Neural progenitor cell (in vitro differentiated cells): ENCODE results near the gene ATXN7L1. TPM values are rescaled to one million over a fixed set of nuclear protein-coding genes. Genes with fewer than 3 reads are reported as not detected.

ENCODE experiments used
- DNase-seq: peaks from one replicate; pipeline ENCODE4 v3.0.0-alpha.2; 2016; ENCODE audit warnings: low spot score
- H2AFZ ChIP-seq: fragments of 200-600 bp; sonication (generic); replicated peaks from 2 replicates; pipeline ENCODE4 v1.6.1; 2016; ENCODE audit warnings: antibody characterized with exemption
- H3F3A ChIP-seq: fragments of 200-600 bp; sonication (generic); 2 replicates; pipeline ENCODE4 v1.6.1; 2016; ENCODE audit warnings: antibody characterized with exemption, low read depth
- H3K27ac ChIP-seq: fragments of 200-600 bp; sonication (generic); 2 replicates; pipeline ENCODE4 v1.5.1; 2016; ENCODE audit warnings: mild to moderate bottlenecking
- H3K27me3 ChIP-seq: fragments of 200-600 bp; sonication (generic); 2 replicates; pipeline ENCODE4 v1.6.1; 2016; ENCODE audit warnings: mild to moderate bottlenecking, moderate library complexity
- H3K36me3 ChIP-seq: fragments of 200-600 bp; sonication (generic); 2 replicates; pipeline ENCODE4 v1.5.1; 2016
- H3K4me1 ChIP-seq: fragments of 200-600 bp; sonication (generic); 2 replicates; pipeline ENCODE4 v1.6.1; 2016; ENCODE audit warnings: mixed run types
- H3K4me2 ChIP-seq: fragments of 200-600 bp; sonication (generic); 2 replicates; pipeline ENCODE4 v1.6.1; 2016
- H3K4me3 ChIP-seq: fragments of 200-600 bp; sonication (generic); 2 replicates; pipeline ENCODE4 v1.5.1; 2016
- H3K79me2 ChIP-seq: fragments of 200-600 bp; sonication (generic); 2 replicates; pipeline ENCODE4 v1.6.1; 2016; ENCODE audit warnings: low read depth
- H3K9ac ChIP-seq: fragments of 200-600 bp; sonication (generic); 2 replicates; pipeline ENCODE4 v1.6.1; 2016
- H3K9me3 ChIP-seq: fragments of 200-600 bp; sonication (generic); 2 replicates; pipeline ENCODE4 v1.5.1; 2016; ENCODE audit warnings: low read depth
- H4K20me1 ChIP-seq: fragments of 200-600 bp; sonication (generic); 2 replicates; pipeline ENCODE4 v1.6.1; 2016; ENCODE audit warnings: low read depth
- H3K27ac Mint-ChIP-seq: 3 replicates; pipeline ENCODE4 v1.8.0; 2021; ENCODE audit warnings: mixed read lengths
- H3K27me3 Mint-ChIP-seq: 2 replicates; pipeline ENCODE4 v1.8.0; 2022; ENCODE audit warnings: low read depth, mild to moderate bottlenecking, inconsistent platforms, moderate library complexity, mixed read lengths; ENCODE audit not compliant: insufficient read depth
- H3K36me3 Mint-ChIP-seq: 3 replicates; pipeline ENCODE4 v1.8.0; 2021; ENCODE audit warnings: mixed read lengths
- H3K4me1 Mint-ChIP-seq: 3 replicates; pipeline ENCODE4 v1.8.0; 2021; ENCODE audit warnings: mixed read lengths
- H3K4me3 Mint-ChIP-seq: 3 replicates; pipeline ENCODE4 v1.8.0; 2021; ENCODE audit warnings: mild to moderate bottlenecking, moderate library complexity, mixed read lengths
- H3K9me3 Mint-ChIP-seq: 3 replicates; pipeline ENCODE4 v1.8.0; 2020; ENCODE audit warnings: mixed read lengths
- EZH2 ChIP-seq: fragments of 200-600 bp; sonication (generic); IDR thresholded peaks from 2 replicates; pipeline ENCODE4 v1.6.1; 2017; ENCODE audit warnings: antibody characterized with exemption, mild to moderate bottlenecking, moderate library complexity
- EZH2phosphoT487 ChIP-seq: fragments of 200-600 bp; sonication (generic); IDR thresholded peaks from 2 replicates; pipeline ENCODE4 v1.6.1; 2017; ENCODE audit warnings: antibody characterized with exemption
- total RNA-seq: library from RNA; depleted of rRNA; stranded (reverse); fragments of >200 nt; gene quantifications from 2 replicates; pipeline ENCODE4 v1.2.3, GENCODE V29; 2015; ENCODE audit warnings: low replicate concordance
- TF ChIP-seq, protein P1 (sequence below): fragments of 200-600 bp; sonication (generic); IDR thresholded peaks from 2 replicates; pipeline ENCODE4 v1.5.1; 2017; ENCODE audit warnings: antibody characterized with exemption, mild to moderate bottlenecking

ATXN7L1 gene
- total RNA-seq, 1 donor from 2014 or later: 5.9 TPM

- Histone ChIP-seq H3K4me2 (no peak overlapping the region), H3K4me3 (no peak overlapping the region), H3K9ac (no peak overlapping the region), H3K9me3 (no peaks in the 10 kb centered on the region), H3F3A (peaks cover 7% of the 10 kb centered on the region), H4K20me1 (no peaks in the 10 kb centered on the region), H3K27me3 (no peaks in the 10 kb centered on the region), H3K4me1 (peaks cover 12% of the 10 kb centered on the region), H3K36me3 (no peaks in the 10 kb centered on the region), H2AFZ (no peak overlapping the region), H3K27ac (no peak overlapping the region), H3K79me2 (no peaks in the 10 kb centered on the region)
- peaks cover 15% of the 10 kb centered on the region for H3K36me3 Mint-ChIP-seq
- H3K27me3 Mint-ChIP-seq: no peaks in the 10 kb centered on the region
- H3K4me1 Mint-ChIP-seq: peaks cover 14% of the 10 kb centered on the region
- no peak overlapping the region for H3K27ac Mint-ChIP-seq
- no peak for DNase-seq
- H3K4me3 Mint-ChIP-seq: no peak overlapping the region
- TF ChIP-seq EZH2phosphoT487 (no peak), EZH2 (no peak)
- TF ChIP-seq, protein P1, sequence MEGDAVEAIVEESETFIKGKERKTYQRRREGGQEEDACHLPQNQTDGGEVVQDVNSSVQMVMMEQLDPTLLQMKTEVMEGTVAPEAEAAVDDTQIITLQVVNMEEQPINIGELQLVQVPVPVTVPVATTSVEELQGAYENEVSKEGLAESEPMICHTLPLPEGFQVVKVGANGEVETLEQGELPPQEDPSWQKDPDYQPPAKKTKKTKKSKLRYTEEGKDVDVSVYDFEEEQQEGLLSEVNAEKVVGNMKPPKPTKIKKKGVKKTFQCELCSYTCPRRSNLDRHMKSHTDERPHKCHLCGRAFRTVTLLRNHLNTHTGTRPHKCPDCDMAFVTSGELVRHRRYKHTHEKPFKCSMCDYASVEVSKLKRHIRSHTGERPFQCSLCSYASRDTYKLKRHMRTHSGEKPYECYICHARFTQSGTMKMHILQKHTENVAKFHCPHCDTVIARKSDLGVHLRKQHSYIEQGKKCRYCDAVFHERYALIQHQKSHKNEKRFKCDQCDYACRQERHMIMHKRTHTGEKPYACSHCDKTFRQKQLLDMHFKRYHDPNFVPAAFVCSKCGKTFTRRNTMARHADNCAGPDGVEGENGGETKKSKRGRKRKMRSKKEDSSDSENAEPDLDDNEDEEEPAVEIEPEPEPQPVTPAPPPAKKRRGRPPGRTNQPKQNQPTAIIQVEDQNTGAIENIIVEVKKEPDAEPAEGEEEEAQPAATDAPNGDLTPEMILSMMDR: no peak
- H3K9me3 Mint-ChIP-seq: peaks cover 12% of the 10 kb centered on the region
These were observed 33.3 kb upstream of the ATXN7L1 start for GRCh38 chr7:105909742-105910141.

DNA sequence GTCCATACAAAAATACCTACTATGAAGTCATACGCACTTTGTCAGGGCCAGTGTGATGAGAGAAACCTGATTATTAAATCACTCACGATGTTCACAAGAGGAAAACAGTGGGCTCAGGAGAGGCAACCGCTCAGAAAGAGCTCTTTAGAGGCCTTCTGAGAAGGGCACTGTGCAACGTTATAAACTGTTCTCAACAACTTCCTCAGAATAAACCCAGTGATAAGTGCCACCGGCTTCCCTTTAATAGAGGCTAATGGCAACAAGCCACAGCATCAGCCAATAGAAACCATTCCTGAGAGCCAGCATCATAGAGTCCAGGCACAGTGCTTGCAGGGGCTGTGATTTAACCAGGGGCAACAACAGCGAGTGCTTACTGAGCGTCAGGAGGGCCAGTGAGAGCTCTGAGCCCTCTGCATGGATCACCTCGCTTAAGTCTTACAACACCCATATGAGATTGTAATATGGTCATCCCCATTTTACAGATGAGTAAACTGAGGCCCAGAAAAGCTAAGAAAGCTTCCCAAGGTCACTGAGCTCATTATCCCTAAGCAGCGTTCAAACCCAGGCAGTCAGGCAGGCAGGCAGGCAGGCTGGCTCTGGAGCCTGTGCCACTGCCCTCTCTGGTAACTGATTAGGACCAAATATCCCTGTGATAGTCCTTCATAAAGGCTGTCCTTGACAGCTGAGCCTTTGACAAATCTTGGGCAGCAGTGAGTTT, 30.9 kb upstream of the ATXN7L1 start:
- TF ChIP-seq, protein P1: no peak
- TF ChIP-seq EZH2 (no peak), EZH2phosphoT487 (no peak)
- H3K79me2 ChIP-seq: no peaks in the 10 kb centered on the region

DNA sequence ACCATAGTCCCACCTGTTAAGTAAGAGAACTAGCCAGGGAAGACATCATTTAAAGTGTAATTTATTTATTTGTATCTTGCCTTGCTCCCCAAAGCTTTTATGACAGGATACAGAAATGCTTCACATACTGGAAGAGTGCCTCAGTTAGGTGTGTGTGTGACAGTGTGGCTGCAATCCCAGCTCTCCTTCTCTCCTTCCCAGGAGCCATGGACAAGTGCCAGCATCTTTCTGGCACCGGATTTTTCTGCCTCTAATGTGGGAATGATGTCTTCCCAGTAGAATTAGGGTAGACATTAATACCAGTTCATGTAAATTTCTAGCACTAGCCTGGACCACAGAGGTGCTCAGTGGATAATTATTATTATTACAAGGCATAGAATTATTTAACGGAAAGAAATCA, 30.3 kb upstream of the ATXN7L1 start:
- Histone ChIP-seq H3K4me2 (no peak overlapping the region), H4K20me1 (no peaks in the 10 kb centered on the region), H3K36me3 (no peaks in the 10 kb centered on the region), H3F3A (peaks cover 7% of the 10 kb centered on the region), H2AFZ (no peak overlapping the region), H3K9ac (no peak overlapping the region), H3K27ac (no peak overlapping the region), H3K27me3 (no peaks in the 10 kb centered on the region), H3K79me2 (no peaks in the 10 kb centered on the region), H3K9me3 (no peaks in the 10 kb centered on the region), H3K4me1 (peaks cover 12% of the 10 kb centered on the region), H3K4me3 (no peak overlapping the region)
- peaks cover 9% of the 10 kb centered on the region for H3K9me3 Mint-ChIP-seq
- peaks cover 10% of the 10 kb centered on the region for H3K36me3 Mint-ChIP-seq
- TF ChIP-seq EZH2phosphoT487 (no peak), EZH2 (no peak)
- TF ChIP-seq, protein P1: no peak
- peaks cover 13% of the 10 kb centered on the region for H3K4me1 Mint-ChIP-seq
- no peak overlapping the region for H3K4me3 Mint-ChIP-seq
- H3K27me3 Mint-ChIP-seq: no peaks in the 10 kb centered on the region
- no peak overlapping the region for H3K27ac Mint-ChIP-seq
- no peak for DNase-seq

More for the DNA sequence above, 30.9 kb upstream of the ATXN7L1 start:
- Histone ChIP-seq H3K27me3 (no peaks in the 10 kb centered on the region), H3K27ac (no peak overlapping the region), H3K4me3 (no peak overlapping the region), H3K36me3 (no peaks in the 10 kb centered on the region), H4K20me1 (no peaks in the 10 kb centered on the region), H3K4me2 (no peak overlapping the region), H3K9me3 (no peaks in the 10 kb centered on the region), H3K9ac (no peak overlapping the region), H3F3A (peaks cover 7% of the 10 kb centered on the region), H2AFZ (no peak overlapping the region), H3K4me1 (peaks cover 12% of the 10 kb centered on the region)
- no peak for DNase-seq
- peaks cover 15% of the 10 kb centered on the region for H3K36me3 Mint-ChIP-seq
- no peak overlapping the region for H3K4me3 Mint-ChIP-seq
- H3K27me3 Mint-ChIP-seq: no peaks in the 10 kb centered on the region
- H3K9me3 Mint-ChIP-seq: peaks cover 12% of the 10 kb centered on the region
- H3K27ac Mint-ChIP-seq: no peak overlapping the region
- H3K4me1 Mint-ChIP-seq: peaks cover 13% of the 10 kb centered on the region
